Measurements from ENCODE around the gene ZDHHC19.
"Not testable (repeated sequence)": the region's sequence is repeated elsewhere in the genome, so short reads cannot be mapped to it uniquely, and the experiment has no call there.

ZDHHC19 gene

DNA sequence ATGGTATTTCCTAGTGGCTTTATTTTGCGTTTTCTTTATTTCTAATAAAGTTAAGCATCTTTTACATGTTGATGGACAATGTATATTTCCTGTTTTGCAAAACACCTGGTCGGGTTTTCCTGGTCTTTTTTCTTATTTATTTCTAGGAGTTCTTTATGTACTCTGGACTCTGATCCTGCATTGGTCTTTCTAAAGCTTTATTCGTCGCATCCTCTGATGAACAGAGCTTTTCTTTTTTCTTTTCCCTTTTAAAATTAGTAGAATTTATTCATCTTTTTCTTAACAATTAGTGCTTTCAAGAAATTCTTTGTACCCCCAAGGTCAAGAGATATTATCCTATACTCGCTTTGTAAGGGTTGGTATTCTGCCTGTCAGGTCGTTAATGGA lies 32.2 kb downstream of the ZDHHC19 start:
- no peak overlapping the region for H3K4me3 ChIP-seq (ENCODE audit: low read depth, low read length)
- TF ChIP-seq, protein P1, sequence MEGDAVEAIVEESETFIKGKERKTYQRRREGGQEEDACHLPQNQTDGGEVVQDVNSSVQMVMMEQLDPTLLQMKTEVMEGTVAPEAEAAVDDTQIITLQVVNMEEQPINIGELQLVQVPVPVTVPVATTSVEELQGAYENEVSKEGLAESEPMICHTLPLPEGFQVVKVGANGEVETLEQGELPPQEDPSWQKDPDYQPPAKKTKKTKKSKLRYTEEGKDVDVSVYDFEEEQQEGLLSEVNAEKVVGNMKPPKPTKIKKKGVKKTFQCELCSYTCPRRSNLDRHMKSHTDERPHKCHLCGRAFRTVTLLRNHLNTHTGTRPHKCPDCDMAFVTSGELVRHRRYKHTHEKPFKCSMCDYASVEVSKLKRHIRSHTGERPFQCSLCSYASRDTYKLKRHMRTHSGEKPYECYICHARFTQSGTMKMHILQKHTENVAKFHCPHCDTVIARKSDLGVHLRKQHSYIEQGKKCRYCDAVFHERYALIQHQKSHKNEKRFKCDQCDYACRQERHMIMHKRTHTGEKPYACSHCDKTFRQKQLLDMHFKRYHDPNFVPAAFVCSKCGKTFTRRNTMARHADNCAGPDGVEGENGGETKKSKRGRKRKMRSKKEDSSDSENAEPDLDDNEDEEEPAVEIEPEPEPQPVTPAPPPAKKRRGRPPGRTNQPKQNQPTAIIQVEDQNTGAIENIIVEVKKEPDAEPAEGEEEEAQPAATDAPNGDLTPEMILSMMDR (IDR thresholded peaks at IDR 0.05; ENCODE audit: low read depth, low read length), result no peak

DNA sequence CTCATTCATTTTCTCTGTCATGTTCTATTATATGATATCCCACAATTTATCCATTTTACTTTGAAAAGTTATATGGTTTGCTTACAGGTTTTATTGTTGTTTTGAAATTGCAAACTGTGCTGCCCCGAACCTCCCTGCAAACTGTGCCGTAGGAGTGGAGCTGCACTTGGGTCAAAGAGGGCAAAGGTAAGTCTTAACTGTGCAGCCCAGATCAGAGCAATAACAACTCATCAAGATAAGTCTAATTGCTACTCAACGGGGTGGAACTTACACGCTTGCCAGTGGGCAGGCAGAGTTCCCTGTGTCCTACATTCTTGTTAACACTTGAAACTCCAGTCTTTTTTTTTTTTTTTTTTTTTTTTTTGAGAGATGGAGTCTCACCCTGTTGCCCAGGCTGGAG lies 33.2 kb downstream of the ZDHHC19 start:
- H3K4me3 ChIP-seq (ENCODE audit: low read depth, low read length), result no peak overlapping the region
- TF ChIP-seq, protein P1 (IDR thresholded peaks at IDR 0.05; ENCODE audit: low read depth, low read length), result no peak

DNA sequence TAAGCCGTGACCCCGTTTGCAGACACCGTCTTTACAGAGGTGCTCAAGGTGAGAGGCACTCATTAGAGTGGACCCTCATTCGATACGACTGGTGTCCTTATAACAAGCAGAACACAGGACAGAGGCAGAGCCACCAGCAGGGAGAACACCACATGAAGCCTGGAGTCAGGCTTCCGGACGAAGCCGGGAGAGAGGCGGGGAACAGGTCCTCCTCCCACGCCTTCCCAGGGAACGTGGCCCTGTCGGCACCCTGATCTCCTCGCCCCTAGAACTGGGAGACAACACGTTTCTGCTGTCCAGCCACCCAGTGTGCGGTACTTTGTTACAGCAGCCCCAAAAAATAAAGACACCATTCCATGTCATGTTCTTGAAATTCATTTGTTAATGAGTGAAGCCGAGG lies 33.6 kb downstream of the ZDHHC19 start:
- no peak overlapping the region for H3K4me3 ChIP-seq (ENCODE audit: low read depth, low read length)
- TF ChIP-seq, protein P1 (IDR thresholded peaks at IDR 0.05; ENCODE audit: low read depth, low read length), result no peak

DNA sequence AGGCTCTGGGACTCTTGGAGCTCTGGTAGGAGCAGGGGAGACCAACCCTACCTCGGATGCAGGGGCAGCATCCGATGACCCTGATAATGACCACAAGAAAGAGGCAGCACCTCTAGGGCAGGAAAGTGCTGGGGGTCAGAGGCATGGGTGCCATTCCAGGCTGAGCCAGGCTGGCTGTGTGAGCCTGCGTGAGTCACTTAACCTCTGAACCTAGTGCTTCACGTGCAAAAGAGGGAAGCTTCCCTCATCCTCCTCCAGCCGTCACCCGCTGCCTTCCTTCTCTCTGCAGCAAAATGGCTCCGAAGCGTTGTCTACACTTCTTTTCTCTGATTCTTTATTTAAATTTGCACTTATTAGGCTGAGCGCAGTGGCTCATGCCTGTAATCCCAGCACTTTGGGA lies 35.5 kb downstream of the ZDHHC19 start:
- no peak overlapping the region for H3K4me3 ChIP-seq (ENCODE audit: low read depth, low read length)
- TF ChIP-seq, protein P1 (IDR thresholded peaks at IDR 0.05; ENCODE audit: low read depth, low read length), result no peak

DNA sequence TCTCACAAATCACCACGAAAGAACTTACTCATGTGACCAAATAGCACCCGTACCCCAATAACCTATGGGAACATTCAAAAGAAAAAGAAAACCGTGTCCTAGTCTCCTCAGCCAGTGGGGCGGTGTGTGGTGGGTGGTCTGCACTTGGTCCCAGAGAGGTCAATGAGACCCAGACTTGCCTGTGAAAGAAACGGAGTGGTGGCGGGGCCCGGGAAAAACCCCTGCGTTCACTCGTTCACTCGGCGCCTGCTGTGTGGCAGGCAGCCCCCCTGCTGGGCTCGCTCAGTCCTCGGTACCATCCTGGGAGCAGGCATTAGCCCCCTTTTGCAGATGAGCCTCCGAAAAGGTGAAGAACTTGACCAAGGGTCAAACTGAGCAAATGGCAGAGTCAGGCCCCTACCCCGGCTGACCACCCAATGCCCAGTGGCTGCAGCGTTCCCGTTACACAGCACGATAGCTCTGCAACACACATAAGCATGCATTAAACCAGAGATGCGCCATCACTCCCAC lies 36.0 kb downstream of the ZDHHC19 start:
- H3K4me3 ChIP-seq (ENCODE audit: low read depth, low read length), result no peak overlapping the region
- TF ChIP-seq, protein P1 (IDR thresholded peaks at IDR 0.05; ENCODE audit: low read depth, low read length), result no peak

DNA sequence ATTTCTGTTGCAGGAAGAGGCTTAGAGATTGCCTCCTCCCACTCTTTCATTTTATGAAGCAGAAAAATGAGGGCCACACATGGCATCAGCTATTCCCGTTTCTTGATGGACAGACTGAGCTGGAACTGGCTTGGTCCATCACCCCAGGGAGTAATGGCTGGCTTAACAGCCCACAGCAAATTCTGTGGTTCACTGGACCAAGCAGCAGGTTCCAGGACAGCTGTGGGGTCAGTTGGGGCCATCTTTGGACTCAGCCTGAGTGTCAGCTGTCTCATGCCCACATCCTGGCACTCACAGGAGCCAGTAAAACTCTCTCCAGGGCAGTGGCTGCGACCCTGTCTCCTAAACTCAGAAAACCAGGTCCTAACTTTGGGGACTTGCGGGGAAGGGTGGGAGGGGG lies 36.5 kb downstream of the ZDHHC19 start:
- no peak overlapping the region for H3K4me3 ChIP-seq (ENCODE audit: low read depth, low read length)
- TF ChIP-seq, protein P1 (IDR thresholded peaks at IDR 0.05; ENCODE audit: low read depth, low read length), result no peak

DNA sequence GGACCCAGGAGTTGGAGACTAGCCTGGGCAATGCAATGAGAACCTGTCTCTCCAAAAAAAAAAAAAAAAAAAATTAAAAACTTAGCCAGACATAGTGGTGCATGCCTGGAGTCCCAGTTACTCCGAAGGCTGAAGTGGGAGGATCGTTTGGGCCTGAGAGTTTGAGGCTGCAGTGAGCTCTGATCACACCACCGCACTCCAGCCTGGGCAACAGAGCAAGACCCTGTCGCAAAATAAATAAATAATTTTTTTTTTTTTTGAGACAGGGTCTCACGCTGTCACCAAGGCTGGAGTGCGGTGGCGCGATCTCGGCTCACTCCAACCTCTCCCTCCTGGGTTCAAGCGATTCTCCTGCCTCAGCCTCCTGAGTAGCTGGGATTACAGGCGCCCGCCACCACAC lies 40.9 kb downstream of the ZDHHC19 start:
- not testable (repeated sequence) for H3K4me3 ChIP-seq (ENCODE audit: low read depth, low read length)

DNA sequence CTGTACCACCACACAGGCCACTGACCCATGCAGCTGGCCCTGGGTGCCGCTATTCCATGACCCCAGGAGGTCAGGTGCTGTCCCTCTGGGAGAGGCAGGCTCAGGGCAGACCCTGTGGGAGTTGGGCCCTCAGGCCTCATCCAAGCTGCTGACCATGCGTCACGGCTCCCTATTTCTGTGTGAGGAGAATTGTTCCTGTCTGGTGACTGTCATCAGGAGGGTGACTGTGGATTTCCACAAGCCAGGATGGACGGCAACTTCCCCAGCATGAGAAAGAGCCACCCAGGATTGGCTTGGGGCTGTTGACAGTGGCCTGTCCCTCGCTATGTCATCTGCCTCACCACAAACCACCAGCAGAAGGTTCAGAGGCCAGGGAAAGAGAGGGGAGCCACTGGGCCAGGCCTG lies 41.4 kb downstream of the ZDHHC19 start:
- TF ChIP-seq, protein P1 (IDR thresholded peaks at IDR 0.05; ENCODE audit: low read depth, low read length), result no peak
- no peak overlapping the region for H3K4me3 ChIP-seq (ENCODE audit: low read depth, low read length)

Data from WI38 (cell line).